Neural progenitor cell (in vitro differentiated cells): Measurements from ENCODE around the gene C1orf21. TPM values are rescaled to one million over a fixed set of nuclear protein-coding genes. Genes with fewer than 3 reads are reported as not detected.

Experiments
- DNase-seq: peaks from one replicate; pipeline ENCODE4 v3.0.0-alpha.2; 2016; ENCODE audit warnings: low spot score
- H2AFZ ChIP-seq: fragments of 200-600 bp; sonication (generic); replicated peaks from 2 replicates; pipeline ENCODE4 v1.6.1; 2016; ENCODE audit warnings: antibody characterized with exemption
- H3F3A ChIP-seq: fragments of 200-600 bp; sonication (generic); 2 replicates; pipeline ENCODE4 v1.6.1; 2016; ENCODE audit warnings: antibody characterized with exemption, low read depth
- H3K27ac ChIP-seq: fragments of 200-600 bp; sonication (generic); 2 replicates; pipeline ENCODE4 v1.5.1; 2016; ENCODE audit warnings: mild to moderate bottlenecking
- H3K27me3 ChIP-seq: fragments of 200-600 bp; sonication (generic); 2 replicates; pipeline ENCODE4 v1.6.1; 2016; ENCODE audit warnings: mild to moderate bottlenecking, moderate library complexity
- H3K36me3 ChIP-seq: fragments of 200-600 bp; sonication (generic); 2 replicates; pipeline ENCODE4 v1.5.1; 2016
- H3K4me1 ChIP-seq: fragments of 200-600 bp; sonication (generic); 2 replicates; pipeline ENCODE4 v1.6.1; 2016; ENCODE audit warnings: mixed run types
- H3K4me2 ChIP-seq: fragments of 200-600 bp; sonication (generic); 2 replicates; pipeline ENCODE4 v1.6.1; 2016
- H3K4me3 ChIP-seq: fragments of 200-600 bp; sonication (generic); 2 replicates; pipeline ENCODE4 v1.5.1; 2016
- H3K79me2 ChIP-seq: fragments of 200-600 bp; sonication (generic); 2 replicates; pipeline ENCODE4 v1.6.1; 2016; ENCODE audit warnings: low read depth
- H3K9ac ChIP-seq: fragments of 200-600 bp; sonication (generic); 2 replicates; pipeline ENCODE4 v1.6.1; 2016
- H3K9me3 ChIP-seq: fragments of 200-600 bp; sonication (generic); 2 replicates; pipeline ENCODE4 v1.5.1; 2016; ENCODE audit warnings: low read depth
- H4K20me1 ChIP-seq: fragments of 200-600 bp; sonication (generic); 2 replicates; pipeline ENCODE4 v1.6.1; 2016; ENCODE audit warnings: low read depth
- H3K27ac Mint-ChIP-seq: 3 replicates; pipeline ENCODE4 v1.8.0; 2021; ENCODE audit warnings: mixed read lengths
- H3K27me3 Mint-ChIP-seq: 2 replicates; pipeline ENCODE4 v1.8.0; 2022; ENCODE audit warnings: low read depth, mild to moderate bottlenecking, inconsistent platforms, moderate library complexity, mixed read lengths; ENCODE audit not compliant: insufficient read depth
- H3K36me3 Mint-ChIP-seq: 3 replicates; pipeline ENCODE4 v1.8.0; 2021; ENCODE audit warnings: mixed read lengths
- H3K4me1 Mint-ChIP-seq: 3 replicates; pipeline ENCODE4 v1.8.0; 2021; ENCODE audit warnings: mixed read lengths
- H3K4me3 Mint-ChIP-seq: 3 replicates; pipeline ENCODE4 v1.8.0; 2021; ENCODE audit warnings: mild to moderate bottlenecking, moderate library complexity, mixed read lengths
- H3K9me3 Mint-ChIP-seq: 3 replicates; pipeline ENCODE4 v1.8.0; 2020; ENCODE audit warnings: mixed read lengths
- CTCF ChIP-seq: fragments of 200-600 bp; sonication (generic); IDR thresholded peaks from 2 replicates; pipeline ENCODE4 v1.5.1; 2017; ENCODE audit warnings: antibody characterized with exemption, mild to moderate bottlenecking
- EZH2 ChIP-seq: fragments of 200-600 bp; sonication (generic); IDR thresholded peaks from 2 replicates; pipeline ENCODE4 v1.6.1; 2017; ENCODE audit warnings: antibody characterized with exemption, mild to moderate bottlenecking, moderate library complexity
- EZH2phosphoT487 ChIP-seq: fragments of 200-600 bp; sonication (generic); IDR thresholded peaks from 2 replicates; pipeline ENCODE4 v1.6.1; 2017; ENCODE audit warnings: antibody characterized with exemption
- total RNA-seq: library from RNA; depleted of rRNA; stranded (reverse); fragments of >200 nt; gene quantifications from 2 replicates; pipeline ENCODE4 v1.2.3, GENCODE V29; 2015; ENCODE audit warnings: low replicate concordance

The C1orf21 gene
- total RNA-seq, 1 donor from 2014 or later, result 117 TPM

- peaks cover 6% of the 10 kb centered on the region for H3K36me3 ChIP-seq
- Mint-ChIP-seq H3K27me3 (no peaks in the 10 kb centered on the region), H3K36me3 (peaks cover 11% of the 10 kb centered on the region), H3K4me3 (no peak overlapping the region), H3K27ac (no peak overlapping the region), H3K9me3 (no peaks in the 10 kb centered on the region), H3K4me1 (peaks cover 7% of the 10 kb centered on the region)
- H3K27ac ChIP-seq, result no peak overlapping the region
- H2AFZ ChIP-seq, result no peak overlapping the region
- H3K4me1 ChIP-seq, result peaks cover 35% of the 10 kb centered on the region
- TF ChIP-seq EZH2 (no peak), CTCF (no peak), EZH2phosphoT487 (no peak)
- no peak overlapping the region for H3K9ac ChIP-seq
- H3K79me2 ChIP-seq, result peaks cover 51% of the 10 kb centered on the region
- no peaks in the 10 kb centered on the region for H3K27me3 ChIP-seq
- no peak overlapping the region for H3K4me3 ChIP-seq
- H3K4me2 ChIP-seq, result no peak overlapping the region
- peaks cover 22% of the 10 kb centered on the region for H3F3A ChIP-seq
- H3K9me3 ChIP-seq, result no peaks in the 10 kb centered on the region
- no peak for DNase-seq
- H4K20me1 ChIP-seq, result peaks cover 30% of the 10 kb centered on the region
Observed at GRCh38 chr1:184507165-184507564, 120.3 kb downstream of the C1orf21 start.

GRCh38 chr1:184507604-184508280 lies 120.9 kb downstream of the C1orf21 start:
- peaks cover 45% of the 10 kb centered on the region for H3K79me2 ChIP-seq
- peaks cover 15% of the 10 kb centered on the region for H3K36me3 Mint-ChIP-seq
- peaks cover 29% of the 10 kb centered on the region for H3K4me1 ChIP-seq
- no peak for TF ChIP-seq EZH2phosphoT487
- no peak for TF ChIP-seq CTCF
- TF ChIP-seq EZH2, result no peak
- no peaks in the 10 kb centered on the region for H3K27me3 ChIP-seq
- H3K9ac ChIP-seq, result no peak overlapping the region
- no peak for DNase-seq
- peaks cover 6% of the 10 kb centered on the region for H3K36me3 ChIP-seq
- H3K9me3 Mint-ChIP-seq, result no peaks in the 10 kb centered on the region
- no peaks in the 10 kb centered on the region for H3K27me3 Mint-ChIP-seq
- H3K9me3 ChIP-seq, result no peaks in the 10 kb centered on the region
- H3K4me3 ChIP-seq, result no peak overlapping the region
- H3K4me2 ChIP-seq, result no peak overlapping the region
- no peak overlapping the region for H3K27ac ChIP-seq
- H3K4me1 Mint-ChIP-seq, result peaks cover 7% of the 10 kb centered on the region
- peaks cover 22% of the 10 kb centered on the region for H3F3A ChIP-seq
- no peak overlapping the region for H2AFZ ChIP-seq
- no peak overlapping the region for H3K27ac Mint-ChIP-seq
- H4K20me1 ChIP-seq, result peaks cover 30% of the 10 kb centered on the region
- H3K4me3 Mint-ChIP-seq, result no peak overlapping the region

- no peak overlapping the region for H3K27ac ChIP-seq
- peaks cover 15% of the 10 kb centered on the region for H3K4me1 ChIP-seq
- peaks cover 32% of the 10 kb centered on the region for H3K79me2 ChIP-seq
- DNase-seq, result no peak
- no peak overlapping the region for H3K27ac Mint-ChIP-seq
- peaks cover 10% of the 10 kb centered on the region for H3F3A ChIP-seq
- peaks cover 5% of the 10 kb centered on the region for H3K4me1 Mint-ChIP-seq
- no peaks in the 10 kb centered on the region for H3K27me3 ChIP-seq
- H3K27me3 Mint-ChIP-seq, result no peaks in the 10 kb centered on the region
- TF ChIP-seq CTCF, result no peak
- no peak for TF ChIP-seq EZH2
- no peak for TF ChIP-seq EZH2phosphoT487
- H3K36me3 Mint-ChIP-seq, result peaks cover 15% of the 10 kb centered on the region
- peaks cover 6% of the 10 kb centered on the region for H3K36me3 ChIP-seq
- H3K4me3 Mint-ChIP-seq, result no peak overlapping the region
- H2AFZ ChIP-seq, result no peak overlapping the region
- no peak overlapping the region for H3K4me2 ChIP-seq
- H3K9me3 Mint-ChIP-seq, result no peaks in the 10 kb centered on the region
- peaks cover 27% of the 10 kb centered on the region for H4K20me1 ChIP-seq
- H3K9ac ChIP-seq, result no peak overlapping the region
- H3K4me3 ChIP-seq, result no peak overlapping the region
- H3K9me3 ChIP-seq, result no peaks in the 10 kb centered on the region
Observed at GRCh38 chr1:184509105-184509504, 122.3 kb downstream of the C1orf21 start.
